Right lobe of liver (tissue), 6 donors: ENCODE measurements around the gene SH3GL1. TPM values are rescaled to one million over a fixed set of nuclear protein-coding genes. Genes with fewer than 3 reads are reported as not detected.

Experiments used
- ATAC-seq, 4 donors: fragments of 200-7000 bp; cut with Tn5 transposase; one replicate each; pipeline ENCODE4 v1.9.1; 2020; ENCODE audit warnings: mild to moderate bottlenecking in 4 of 4, moderate library complexity in 4 of 4
- DNase-seq, 3 donors: peaks; one replicate each; pipeline ENCODE4 v3.0.0-alpha.2; 2020
- H3K27ac ChIP-seq, 3 donors: fragments of 200-600 bp; one replicate each; pipeline ENCODE4 v1.8.0; 2022
- H3K27me3 ChIP-seq, 2 donors: fragments of 200-600 bp; one replicate each; pipeline ENCODE4 v1.8.0; 2022
- H3K36me3 ChIP-seq, 4 donors: fragments of 200-600 bp; sonication (generic) in 1 of 4; one replicate each; pipeline versions ENCODE4 v1.5.1 to v1.8.0; 2017 to 2022; ENCODE audit warnings: control low read depth in 1 of 4
- H3K4me1 ChIP-seq, 4 donors: fragments of 200-600 bp; sonication (generic) in 1 of 4; one replicate each; pipeline versions ENCODE4 v1.5.1 to v1.8.0; 2017 to 2022; ENCODE audit warnings: control low read depth in 1 of 4
- H3K4me3 ChIP-seq, 3 donors: fragments of 200-600 bp; one replicate each; pipeline ENCODE4 v1.8.0; 2022
- H3K9me3 ChIP-seq, 4 donors: fragments of 200-600 bp; sonication (generic) in 1 of 4; one replicate each; pipeline versions ENCODE4 v1.5.1 to v1.8.0; 2017 to 2022; ENCODE audit warnings: control low read depth in 1 of 4
- POLR2A ChIP-seq: fragments of 450-650 bp; IDR thresholded peaks from one replicate; pipeline ENCODE4 v1.6.1; 2017; ENCODE audit warnings: antibody characterized with exemption, mild to moderate bottlenecking
- WGBS: methylation state at CpG from one replicate; pipeline ENCODE4 v1.1.6; 2018; ENCODE audit warnings: low coverage, low lambda C conversion rate; ENCODE audit not compliant: insufficient coverage; ENCODE audit errors: missing lambda C conversion rate; 5-methylcytosine and 5-hydroxymethylcytosine counted together
- intact Hi-C, 2 donors: fragments of 100-400 bp; cut with DNase I; formaldehyde crosslinking; loops; one replicate each; pipeline versions ENCODE4 v1.11.2 to v1.14.1; 2022
- total RNA-seq, 6 experiments: library from RNA; depleted of rRNA in 2 of 6; stranded (reverse); fragments of >200 nt in 2 of 6; fragmentation: NEBNext Ultra II Directional in 3 of 6; extraction: Animal tissue kit (Norgen Biotek cat#: 25700) in 3 of 6; gene quantifications; one replicate each; pipeline versions ENCODE4 v1.1.0 to v1.2.4, GENCODE V29; 2016 to 2023
- TF ChIP-seq, protein P1 (sequence below), 4 donors: fragments of 200-600 bp in 3 of 4; fragments of 450-650 bp in 1 of 4; IDR thresholded peaks; one replicate each; pipeline versions ENCODE4 v1.5.1 to v1.8.0; 2016 to 2022; ENCODE audit warnings: antibody characterized with exemption in 4 of 4, mild to moderate bottlenecking in 2 of 4
- donor health status: DM: no; HTN: yes; CAD: no.
- donor health status: DM: no; HTN: no; CAD: no.
- donor health status: DM: no; HTN: no; CAD: no.
- donor health status: DM: no; HTN: yes; CAD: no.
- donor health status: DM: no; HTN: yes; CAD: no.

The SH3GL1 gene
- total RNA-seq, 6 experiments from 2014 or later = 22.6 to 47.7 (median 25.2) TPM

DNA sequence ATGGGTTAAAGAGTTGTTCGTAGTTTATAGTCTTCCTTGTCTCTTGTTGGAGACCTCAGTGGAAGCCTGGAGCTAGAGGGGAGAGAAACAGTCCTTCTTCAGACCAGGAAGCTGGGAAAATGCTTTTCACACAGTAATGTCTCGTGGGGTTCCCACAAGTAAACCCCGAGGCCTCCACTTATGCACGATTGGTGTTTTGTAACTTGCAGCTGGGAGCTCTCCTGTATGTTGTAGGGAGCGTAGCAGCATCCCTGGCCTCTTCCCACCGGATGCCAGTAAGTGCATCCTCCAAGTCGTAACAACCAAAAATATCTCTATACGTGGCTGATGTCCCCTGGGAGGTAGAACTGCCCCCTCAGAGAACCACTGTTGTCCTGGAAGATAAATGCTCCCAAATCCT lies 5.6 kb upstream of the SH3GL1 start:
- no peaks in the 10 kb centered on the region for H3K27me3 ChIP-seq
- intact Hi-C loops = loop anchor here in 1 of 2 donors (10.0 kb wide), 1 partner anchor 49 kb away; the partner anchor contains the start of gene UBXN6
- no peak overlapping the region for H3K27ac ChIP-seq
- H3K36me3 ChIP-seq = no peaks in the 10 kb centered on the region
- TF ChIP-seq POLR2A = no peak
- TF ChIP-seq, protein P1, sequence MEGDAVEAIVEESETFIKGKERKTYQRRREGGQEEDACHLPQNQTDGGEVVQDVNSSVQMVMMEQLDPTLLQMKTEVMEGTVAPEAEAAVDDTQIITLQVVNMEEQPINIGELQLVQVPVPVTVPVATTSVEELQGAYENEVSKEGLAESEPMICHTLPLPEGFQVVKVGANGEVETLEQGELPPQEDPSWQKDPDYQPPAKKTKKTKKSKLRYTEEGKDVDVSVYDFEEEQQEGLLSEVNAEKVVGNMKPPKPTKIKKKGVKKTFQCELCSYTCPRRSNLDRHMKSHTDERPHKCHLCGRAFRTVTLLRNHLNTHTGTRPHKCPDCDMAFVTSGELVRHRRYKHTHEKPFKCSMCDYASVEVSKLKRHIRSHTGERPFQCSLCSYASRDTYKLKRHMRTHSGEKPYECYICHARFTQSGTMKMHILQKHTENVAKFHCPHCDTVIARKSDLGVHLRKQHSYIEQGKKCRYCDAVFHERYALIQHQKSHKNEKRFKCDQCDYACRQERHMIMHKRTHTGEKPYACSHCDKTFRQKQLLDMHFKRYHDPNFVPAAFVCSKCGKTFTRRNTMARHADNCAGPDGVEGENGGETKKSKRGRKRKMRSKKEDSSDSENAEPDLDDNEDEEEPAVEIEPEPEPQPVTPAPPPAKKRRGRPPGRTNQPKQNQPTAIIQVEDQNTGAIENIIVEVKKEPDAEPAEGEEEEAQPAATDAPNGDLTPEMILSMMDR (IDR thresholded peaks at IDR 0.05) = no peak
- no peak overlapping the region for H3K4me3 ChIP-seq
- 91% methylated on average over 1 of the region's 8 CpGs for WGBS
- DNase-seq = no peak
- ATAC-seq = no peak
- peaks cover 0 to 8% (median 0%) of the 10 kb centered on the region in 4 donors for H3K4me1 ChIP-seq
- no peaks in the 10 kb centered on the region for H3K9me3 ChIP-seq

DNA sequence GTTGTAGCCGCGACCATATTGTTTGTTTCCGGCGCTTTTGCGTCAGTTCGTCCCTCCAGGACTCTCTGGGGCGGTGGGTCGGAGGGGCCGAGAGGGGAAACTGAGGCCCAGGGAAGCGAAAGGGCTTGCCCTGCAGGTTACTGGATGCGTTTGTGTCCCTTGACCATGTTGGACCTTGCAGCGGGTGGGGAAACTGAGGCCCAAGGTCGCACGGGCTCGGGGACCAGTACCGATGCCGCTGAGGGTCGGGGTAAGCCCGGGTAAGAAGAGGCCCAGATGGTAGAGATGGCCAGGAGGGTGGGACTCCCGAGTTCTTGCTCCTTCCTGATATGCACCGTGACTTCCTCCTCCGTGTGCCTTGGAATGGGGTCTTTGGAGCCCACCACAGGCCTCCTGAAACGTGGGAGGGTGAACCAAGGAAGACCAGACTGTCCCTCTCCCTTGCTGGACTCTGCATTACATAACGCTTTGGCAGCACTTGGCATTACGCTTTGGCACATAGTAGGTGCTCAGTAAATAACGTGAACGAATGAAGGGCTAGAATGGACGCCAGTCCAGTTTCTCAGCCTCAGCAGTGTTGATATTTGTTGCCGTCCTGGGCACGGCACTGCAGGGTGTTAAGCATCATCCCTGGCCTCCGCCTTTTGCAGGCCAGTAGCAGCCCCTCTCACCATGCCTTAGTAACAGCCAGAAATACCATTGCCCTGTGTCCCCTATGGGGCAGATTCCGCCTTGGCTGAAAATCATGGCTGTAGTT lies 2.8 kb upstream of the SH3GL1 start:
- Histone ChIP-seq H3K4me3 (peak overlapping the region; percentile 75 to 84 (median 80)), H3K27ac (peak overlapping the region in 1 of 3 donors; percentile 44), H3K4me1 (peaks cover 0 to 19% (median 5%) of the 10 kb centered on the region in 4 donors), H3K36me3 (no peaks in the 10 kb centered on the region), H3K9me3 (no peaks in the 10 kb centered on the region), H3K27me3 (no peaks in the 10 kb centered on the region)
- DNase-seq = peak in 1 of 3 donors; percentile 56
- TF ChIP-seq POLR2A = no peak
- intact Hi-C loops = loop anchor here in 1 of 2 donors (10.0 kb wide), 1 partner anchor 52 kb away; the partner anchor contains the start of gene UBXN6
- under 1% methylated on average over 15 of the region's 32 CpGs for WGBS
- ATAC-seq = no peak

DNA sequence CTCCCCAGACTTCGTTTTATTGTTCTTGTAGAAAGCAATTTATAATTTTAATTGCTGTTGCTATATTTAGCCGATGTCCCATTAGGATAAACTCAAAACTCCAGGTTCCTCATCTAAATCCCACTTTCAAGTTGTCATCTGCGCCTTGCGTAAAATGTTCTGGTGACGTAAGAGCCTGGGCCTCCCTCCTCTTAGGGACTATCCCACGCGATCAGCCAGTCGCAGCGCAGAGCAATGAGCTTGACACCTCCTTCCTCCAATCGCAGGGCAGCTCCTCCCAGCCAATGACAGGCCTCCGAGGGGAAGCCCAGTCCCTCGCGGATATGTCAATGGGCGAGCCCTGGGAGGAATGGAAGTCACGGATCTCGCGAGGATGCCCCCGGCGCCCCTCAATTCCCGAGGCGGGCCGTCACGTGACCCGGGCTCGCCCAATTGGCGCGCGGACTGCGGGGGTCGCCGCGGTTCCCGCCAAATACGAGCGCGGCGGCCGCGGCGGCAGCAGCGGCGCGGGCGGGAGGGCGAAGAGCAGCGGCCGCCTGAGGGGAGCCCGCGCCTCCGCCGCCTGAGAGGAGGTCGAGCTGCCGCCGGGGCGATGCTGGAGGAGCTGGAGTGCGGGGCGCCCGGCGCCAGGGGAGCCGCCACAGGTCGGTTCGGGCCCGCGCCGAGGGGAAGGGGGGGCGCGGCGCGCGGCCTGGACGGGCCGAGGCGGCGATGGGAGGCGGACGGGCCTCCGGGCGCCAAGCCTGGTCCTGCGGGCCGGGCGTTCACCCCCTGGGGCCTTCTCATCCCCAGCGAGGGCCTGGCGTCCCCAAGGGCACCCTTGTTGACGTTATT lies 2.0 kb upstream of the SH3GL1 start, which contains the start of gene CHAF1A:
TSS of gene CHAF1A (plus strand) at position 470 of the 834 bp plus-strand sequence. CDS start at position 593, 123 bp downstream.
- peaks cover 0 to 27% (median 8%) of the 10 kb centered on the region in 4 donors for H3K4me1 ChIP-seq
- TF ChIP-seq, protein P1 (IDR thresholded peaks at IDR 0.05) = no peak
- TF ChIP-seq POLR2A = peak; percentile 37
- H3K27me3 ChIP-seq = no peaks in the 10 kb centered on the region
- intact Hi-C loops = loop anchor here in 1 of 2 donors (10.0 kb wide), 1 partner anchor 52 kb away; the partner anchor contains the start of gene UBXN6
- WGBS = under 1% methylated on average over 13 of the region's 84 CpGs
- ATAC-seq (peak; percentile 87 to 95 (median 90)), DNase-seq (peak; percentile 99 to 100 (median 100))
- H3K27ac ChIP-seq = peak within 1 kb of the TSS; percentile 82 to 88 (median 85)
- H3K9me3 ChIP-seq = no peaks in the 10 kb centered on the region
- H3K36me3 ChIP-seq = no peaks in the 10 kb centered on the region
- H3K4me3 ChIP-seq = peak within 1 kb of the TSS; percentile 75 to 84 (median 80)

DNA sequence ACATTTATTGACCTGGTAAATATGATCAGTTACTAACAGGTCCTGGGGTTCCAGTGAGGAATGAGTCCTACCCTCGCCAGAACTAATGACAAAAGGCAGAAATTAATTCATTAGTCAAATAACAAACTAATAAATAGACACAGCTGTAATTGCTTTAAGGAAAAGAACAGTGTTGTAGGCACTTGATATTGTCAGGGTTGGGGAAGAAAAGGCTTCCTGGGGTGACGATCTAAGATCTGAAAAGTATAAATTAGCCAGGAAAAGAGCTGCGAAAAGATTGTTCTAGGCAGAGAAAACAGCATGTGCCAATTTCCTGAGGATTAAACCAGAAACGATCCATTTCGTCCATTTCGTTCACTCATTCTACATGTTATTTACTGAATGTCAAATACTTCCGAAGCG lies 1.4 kb upstream of the SH3GL1 start:
- WGBS = 1% methylated on average over 8 of the region's 8 CpGs
- DNase-seq (no peak), ATAC-seq (no peak)
- H3K4me1 ChIP-seq = peaks cover 0 to 33% (median 12%) of the 10 kb centered on the region in 4 donors
- peak overlapping the region; percentile 30 to 84 (median 75) for H3K4me3 ChIP-seq
- intact Hi-C loops = loop anchor here in 1 of 2 donors (10.0 kb wide), 1 partner anchor 53 kb away; the partner anchor contains the start of gene UBXN6
- TF ChIP-seq, protein P1 (IDR thresholded peaks at IDR 0.05) = no peak
- TF ChIP-seq POLR2A = no peak
- no peaks in the 10 kb centered on the region for H3K36me3 ChIP-seq
- peak overlapping the region; percentile 82 to 88 (median 85) for H3K27ac ChIP-seq
- no peaks in the 10 kb centered on the region for H3K9me3 ChIP-seq
- H3K27me3 ChIP-seq = no peaks in the 10 kb centered on the region
